ENCODE measurements around the gene KRT71.

GRCh38 chr12:52508211-52508610 lies 44.7 kb downstream of the KRT71 start:
- TF ChIP-seq CTCF (IDR thresholded peaks at IDR 0.05; ENCODE audit: low read length) (no peak), EZH2 (IDR thresholded peaks at IDR 0.05; ENCODE audit: borderline replicate concordance, low read length) (no peak)

Data from OCI-LY1 (cell line).